Measurements from ENCODE around the gene MYO1G. TPM values are rescaled to one million over a fixed set of nuclear protein-coding genes. Genes with fewer than 3 reads are reported as not detected.
"Not testable (repeated sequence)": the region's sequence is repeated elsewhere in the genome, so short reads cannot be mapped to it uniquely, and the experiment has no call there.

MYO1G gene
- total RNA-seq, 2 donors from 2014 or later, result 3.1 to 3.5 TPM

GRCh38 chr7:45000093-45001032, 21.5 kb upstream of the MYO1G start, which contains the start of gene CCM2:
Gene CCM2, plus strand, starts transcription at chr7:45000201. Its CDS starts 133 bp downstream, at chr7:45000334.
- DNase-seq, result peak; percentile 78
- ATAC-seq, result peak; percentile 18 to 39
- intact Hi-C loops (cut with DNase I), result loop anchor here in 1 of 2 donors (10.0 kb wide), 1 partner anchor 64 kb away; no protein-coding TSS in a partner anchor

GRCh38 chr7:44999245-45000092, 20.7 kb upstream of the MYO1G start:
- peak; percentile 96 for ATAC-seq
- intact Hi-C loops (cut with DNase I), result loop anchor here in 1 of 2 donors (10.0 kb wide), 1 partner anchor 65 kb away; no protein-coding TSS in a partner anchor
- DNase-seq, result peak; percentile 100

GRCh38 chr7:44998153-44998871, 19.5 kb upstream of the MYO1G start:
- ATAC-seq (no peak), DNase-seq (no peak)
- intact Hi-C loops (cut with DNase I), result no loop called here

- ATAC-seq (no peak), DNase-seq (no peak)
- intact Hi-C loops (cut with DNase I), result no loop called here
These were observed 17.0 kb upstream of the MYO1G start for GRCh38 chr7:44995555-44996493.

GRCh38 chr7:44994877-44995554, 16.2 kb upstream of the MYO1G start:
- DNase-seq, result no peak
- ATAC-seq, result no peak
- intact Hi-C loops (cut with DNase I), result no loop called here

GRCh38 chr7:44992004-44992795, 13.4 kb upstream of the MYO1G start:
- ATAC-seq; DNase-seq; intact Hi-C loops (cut with DNase I): not testable (repeated sequence)

GRCh38 chr7:44990109-44991023, 11.6 kb upstream of the MYO1G start:
- ATAC-seq (no peak), DNase-seq (no peak)
- intact Hi-C loops (cut with DNase I), result no loop called here

GRCh38 chr7:44989132-44989531, 10.3 kb upstream of the MYO1G start:
- DNase-seq (no peak), ATAC-seq (no peak)
- intact Hi-C loops (cut with DNase I), result no loop called here

GRCh38 chr7:44988701-44989100, 9.9 kb upstream of the MYO1G start:
- ATAC-seq (no peak), DNase-seq (no peak)
- intact Hi-C loops (cut with DNase I), result no loop called here

GRCh38 chr7:44987996-44988395, 9.2 kb upstream of the MYO1G start:
- intact Hi-C loops (cut with DNase I), result no loop called here
- DNase-seq (no peak), ATAC-seq (no peak)

- intact Hi-C loops (cut with DNase I), result no loop called here
- ATAC-seq (no peak), DNase-seq (no peak)
These were observed 8.6 kb upstream of the MYO1G start for GRCh38 chr7:44987457-44987856.

- intact Hi-C loops (cut with DNase I), result no loop called here
These were observed 7.6 kb upstream of the MYO1G start for GRCh38 chr7:44986218-44987053.

GRCh38 chr7:44985900-44986217, 7.0 kb upstream of the MYO1G start:
- DNase-seq (no peak), ATAC-seq (peak in 1 of 2 donors; percentile 33)
- intact Hi-C loops (cut with DNase I), result no loop called here

More at GRCh38 chr7:44986218-44987053, 7.6 kb upstream of the MYO1G start:
- ATAC-seq, result peak; percentile 98 to 99
- peak; percentile 97 for DNase-seq

- ATAC-seq, result no peak
- DNase-seq, result no peak
- intact Hi-C loops (cut with DNase I), result no loop called here
These were observed 6.3 kb upstream of the MYO1G start for GRCh38 chr7:44985033-44985695.

- ATAC-seq (no peak), DNase-seq (no peak)
- intact Hi-C loops (cut with DNase I), result no loop called here
These were observed 5.6 kb upstream of the MYO1G start for GRCh38 chr7:44984478-44984758.

All from left cardiac atrium (tissue), 4 donors.